Psoas muscle (tissue), 8 donors: ENCODE results near the gene GNG7. TPM values are rescaled to one million over a fixed set of nuclear protein-coding genes. Genes with fewer than 3 reads are reported as not detected.

Experiments
- ATAC-seq, 4 donors: fragments of 200-7000 bp; cut with Tn5 transposase; one replicate each; pipeline ENCODE4 v1.9.1; 2020; ENCODE audit warnings: moderate library complexity in 3 of 4, mild to moderate bottlenecking in 2 of 4
- DNase-seq, 2 donors: peaks; one replicate each; pipeline ENCODE4 v3.0.0-alpha.2; 2020
- H3K27ac ChIP-seq: fragments of 200-600 bp; one replicate; pipeline ENCODE4 v1.8.0; 2022
- H3K27me3 ChIP-seq, 3 donors: fragments of 200-600 bp in 1 of 3; one replicate each; pipeline versions ENCODE4 v1.6.1 to v1.8.0; 2013 to 2022; ENCODE audit warnings: low read length in 2 of 3, mild to moderate bottlenecking in 2 of 3, moderate library complexity in 1 of 3; ENCODE audit not compliant: insufficient read depth in 3 of 3
- H3K36me3 ChIP-seq, 2 donors: fragments of 200-600 bp in 1 of 2; one replicate each; pipeline versions ENCODE4 v1.6.1 to v1.8.0; 2013 to 2022; ENCODE audit warnings: low read depth in 1 of 2, mild to moderate bottlenecking in 1 of 2, moderate library complexity in 1 of 2; ENCODE audit not compliant: insufficient read depth in 1 of 2
- H3K4me1 ChIP-seq: fragments of 200-600 bp; one replicate; pipeline ENCODE4 v1.8.0; 2022
- H3K4me3 ChIP-seq: fragments of 200-600 bp; one replicate; pipeline ENCODE4 v1.8.0; 2022; ENCODE audit warnings: mild to moderate bottlenecking
- H3K9me3 ChIP-seq: fragments of 200-600 bp; one replicate; pipeline ENCODE4 v1.8.0; 2022
- CTCF ChIP-seq: fragments of 200-600 bp; IDR thresholded peaks from one replicate; pipeline ENCODE4 v1.8.0; 2022; ENCODE audit warnings: antibody characterized with exemption
- WGBS, 3 donors: extraction: QIAGEN DNeasy Blood & Tissue Kit; methylation state at CpG; one replicate each; pipeline versions ENCODE4 v1.1.6 to v1.1.7; 2013; 5-methylcytosine and 5-hydroxymethylcytosine counted together
- intact Hi-C, 2 donors: fragments of 100-400 bp; cut with DNase I; formaldehyde crosslinking; loops; one replicate each; pipeline versions ENCODE4 v1.11.0 to v1.14.2; 2022
- polyA plus RNA-seq, 3 donors: library from polyadenylated mRNA; stranded (reverse); fragments of 200-250 nt; gene quantifications; one replicate each; pipeline ENCODE4 v1.2.3, GENCODE V29; 2013
- total RNA-seq, 4 donors: library from RNA; stranded (reverse); fragmentation: NEBNext Ultra II Directional in 2 of 4; extraction: Animal tissue kit (Norgen Biotek cat#: 25700) in 2 of 4; gene quantifications; one replicate each; pipeline versions ENCODE4 v1.2.1 to v1.2.4, GENCODE V29; 2021 to 2023
- donor health status: healthy with polysubstance abuse.
- donor health status: DM: no; HTN: no; CAD: no; lungs with moderate emphysema.
- donor health status: Bipolar disorder and iron deficiency.
- donor health status: healthy.
- donor health status: DM: yes; HTN: yes; CAD: no.
- donor health status: DM: no; HTN: no; CAD: no.
- donor health status: DM: no; HTN: no; CAD: no.
- donor health status: DM: yes; HTN: yes; CAD: no.

GNG7 gene
- total and polyA plus RNA-seq, 7 donors = 0.48 to 5.4 (median 1.2) TPM

GRCh38 chr19:2706251-2706650 lies 3.8 kb upstream of the GNG7 start:
- ATAC-seq (no peak), DNase-seq (no peak)
- Histone ChIP-seq H3K4me1 (no peaks in the 10 kb centered on the region), H3K27ac (no peak overlapping the region), H3K36me3 (no peaks in the 10 kb centered on the region), H3K27me3 (peaks cover 0 to 2% (median 0%) of the 10 kb centered on the region in 3 donors), H3K4me3 (no peak overlapping the region), H3K9me3 (no peaks in the 10 kb centered on the region)
- no peak for TF ChIP-seq CTCF
- intact Hi-C loops = no loop called here
- WGBS, 3 donors = 91 to 96% (median 94%) methylated on average over 5 of the region's 5 CpGs

GRCh38 chr19:2703691-2704216 lies 1.3 kb upstream of the GNG7 start:
- no peak overlapping the region for H3K4me3 ChIP-seq
- H3K4me1 ChIP-seq = no peaks in the 10 kb centered on the region
- no peak overlapping the region for H3K27ac ChIP-seq
- no peaks in the 10 kb centered on the region for H3K36me3 ChIP-seq
- H3K27me3 ChIP-seq = peaks cover 0 to 2% (median 0%) of the 10 kb centered on the region in 3 donors
- TF ChIP-seq CTCF = no peak
- intact Hi-C loops = no loop called here
- no peaks in the 10 kb centered on the region for H3K9me3 ChIP-seq
- DNase-seq (no peak), ATAC-seq (no peak)
- 66 to 70% (median 69%) methylated on average over 6 of the region's 6 CpGs for WGBS, 3 donors

- TF ChIP-seq CTCF = no peak
- 70 to 78% (median 73%) methylated on average over 5 of the region's 5 CpGs for WGBS, 3 donors
- intact Hi-C loops = no loop called here
Measured at GRCh38 chr19:2703077-2703437, 563 bp upstream of the GNG7 start.

GRCh38 chr19:2701361-2702169 lies 929 bp downstream of the GNG7 start:
- TF ChIP-seq CTCF = no peak
- no peaks in the 10 kb centered on the region for H3K36me3 ChIP-seq
- DNase-seq = no peak
- H3K4me3 ChIP-seq = no peak overlapping the region
- no peak overlapping the region for H3K27ac ChIP-seq
- H3K9me3 ChIP-seq = no peaks in the 10 kb centered on the region
- H3K4me1 ChIP-seq = no peaks in the 10 kb centered on the region
- peaks cover 0 to 2% (median 0%) of the 10 kb centered on the region in 3 donors for H3K27me3 ChIP-seq
- no peak for ATAC-seq
- intact Hi-C loops = no loop called here
- 9 to 14% (median 12%) methylated on average over 9 of the region's 9 CpGs for WGBS, 3 donors

More at GRCh38 chr19:2703077-2703437, 563 bp upstream of the GNG7 start:
- Histone ChIP-seq H3K9me3 (no peaks in the 10 kb centered on the region), H3K4me1 (no peaks in the 10 kb centered on the region), H3K27ac (no peak overlapping the region), H3K27me3 (peaks cover 0 to 2% (median 0%) of the 10 kb centered on the region in 3 donors), H3K36me3 (no peaks in the 10 kb centered on the region), H3K4me3 (peak overlapping the region; percentile 64)
- ATAC-seq (no peak), DNase-seq (no peak)
